GDM1 (cell line): ENCODE results near the gene CCDC34.

Experiments
- DNase-seq: peaks from one replicate; lab custom pipeline; 2025; lab: John Stamatoyannopoulos, UW

CCDC34 gene

DNA sequence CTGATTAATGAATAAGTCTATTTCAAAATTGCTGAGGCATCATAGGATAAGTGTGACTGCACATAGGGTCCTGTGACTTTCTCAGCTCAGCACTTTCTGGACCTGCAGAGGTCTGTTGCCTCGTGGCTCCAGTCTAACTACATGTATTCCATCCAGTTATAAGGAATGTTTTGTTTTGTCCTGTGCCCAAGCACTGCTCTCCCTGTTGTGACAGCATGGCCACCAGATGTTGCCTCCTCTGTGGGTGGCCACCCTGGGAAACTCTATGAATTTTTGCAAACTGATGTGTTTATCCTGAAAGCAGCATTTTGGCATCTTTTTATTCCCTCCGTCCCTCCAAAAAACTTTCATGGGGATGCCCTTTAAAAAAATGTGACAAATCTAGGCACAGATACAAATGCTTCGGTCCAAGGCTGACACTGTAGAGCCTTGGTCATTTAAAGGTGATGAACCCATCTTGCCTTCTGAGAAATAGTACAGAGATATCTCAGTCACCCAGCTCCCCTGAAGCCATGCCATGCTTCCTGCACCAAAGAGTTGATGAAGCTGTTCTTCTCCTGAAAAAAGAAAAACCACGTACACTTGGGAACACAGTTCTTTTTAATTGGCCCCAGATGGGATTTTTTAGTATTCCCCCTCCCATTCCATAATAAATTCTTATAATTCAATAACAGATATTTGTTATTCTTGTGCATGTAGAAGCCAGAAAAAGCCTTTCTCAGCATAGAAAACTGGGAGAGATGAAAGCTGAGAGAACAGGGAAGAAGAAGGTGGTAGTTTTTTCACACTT, 72.6 kb downstream of the CCDC34 start:
- no peak for DNase-seq
